HepG2 (cell line): Measurements from ENCODE around the gene PHOSPHO2. TPM values are rescaled to one million over a fixed set of nuclear protein-coding genes. Genes with fewer than 3 reads are reported as not detected.

Experiments used
- EHMT2 ChIP-seq: fragments of 200-600 bp; sonication (generic); IDR thresholded peaks from 2 replicates; pipeline ENCODE4 v1.7.0; 2017; ENCODE audit warnings: antibody characterized with exemption, low read depth, low read length, borderline replicate concordance
- HDAC2 ChIP-seq: sonication (generic); formaldehyde crosslinking; IDR thresholded peaks from 2 replicates; pipeline ENCODE4 v1.4.0; 2020; ENCODE audit warnings: missing genetic modification reagents
- MZF1 ChIP-seq: sonication (generic); formaldehyde crosslinking; IDR thresholded peaks from 2 replicates; pipeline ENCODE4 v1.8.1; 2023; ENCODE audit warnings: mild to moderate bottlenecking, missing genetic modification reagents, borderline replicate concordance
- RNF2 ChIP-seq: fragments of 450-650 bp; conservative IDR thresholded peaks from 2 replicates; pipeline ENCODE4 v1.6.1; 2016; ENCODE audit warnings: low read depth
- SP2 ChIP-seq: sonication (generic); formaldehyde crosslinking; IDR thresholded peaks from 2 replicates; pipeline ENCODE4 v1.5.1; 2020; ENCODE audit warnings: mild to moderate bottlenecking, missing genetic modification reagents
- SRF ChIP-seq: IDR thresholded peaks from 2 replicates; pipeline ENCODE4 v1.6.1; 2011; ENCODE audit warnings: mild to moderate bottlenecking, low read depth, low read length, moderate library complexity
- SRSF1 ChIP-seq: fragments of 200-400 bp; formaldehyde crosslinking; optimal IDR thresholded peaks from 2 replicates; pipeline ENCODE3; 2017; ENCODE audit warnings: mild to moderate bottlenecking, low read depth, low read length, moderate library complexity
- THAP11 ChIP-seq: IDR thresholded peaks from 2 replicates; pipeline ENCODE4 v1.6.1; 2016; ENCODE audit warnings: missing biosample characterization, missing genetic modification reagents
- ZNF337 ChIP-seq: sonication (generic); formaldehyde crosslinking; IDR thresholded peaks from 2 replicates; pipeline ENCODE4 v1.5.1; 2020; ENCODE audit warnings: missing genetic modification reagents, low read depth, mild to moderate bottlenecking, borderline replicate concordance
- ZNF367 ChIP-seq: sonication (generic); formaldehyde crosslinking; IDR thresholded peaks from 2 replicates; pipeline ENCODE4 v1.4.0; 2020; ENCODE audit warnings: missing genetic modification reagents, borderline replicate concordance
- ZNF609 ChIP-seq: sonication (generic); formaldehyde crosslinking; IDR thresholded peaks from 2 replicates; pipeline ENCODE4 v1.4.0; 2020; ENCODE audit warnings: mild to moderate bottlenecking, missing genetic modification reagents, borderline replicate concordance
- ZNF619 ChIP-seq: sonication (generic); formaldehyde crosslinking; IDR thresholded peaks from 2 replicates; pipeline ENCODE4 v1.4.0; 2020; ENCODE audit warnings: mild to moderate bottlenecking, missing genetic modification reagents
- ZNF704 ChIP-seq: sonication (generic); formaldehyde crosslinking; IDR thresholded peaks from 2 replicates; pipeline ENCODE4 v1.8.1; 2023; ENCODE audit warnings: mild to moderate bottlenecking, inconsistent platforms, moderate library complexity, missing genetic modification reagents, borderline replicate concordance
- polyA plus RNA-seq, 8 experiments: library from polyadenylated mRNA; depleted of rRNA in 3 of 8; stranded (reverse) in 7 of 8; unstranded in 1 of 8; fragments of >200 nt; fragmentation: Illumina TruSeq in 4 of 8; extraction: Trizol in 4 of 8; gene quantifications; 2 replicates each; pipeline versions ENCODE4 v1.2.1 to v1.2.3, GENCODE V29; 2011 to 2016; ENCODE audit warnings: low read depth in 4 of 8, missing spikeins in 1 of 8, mixed read lengths in 1 of 8; ENCODE audit not compliant: insufficient read depth in 1 of 8
- total RNA-seq, 5 experiments: library from RNA; depleted of rRNA; stranded (reverse); fragments of >200 nt; fragmentation: Illumina TruSeq; extraction: Trizol; gene quantifications; 2 replicates each; pipeline ENCODE4 v1.2.3, GENCODE V29; 2016; ENCODE audit warnings: low read depth in 1 of 5
- TF ChIP-seq, protein P1 (sequence below): sonication (generic); formaldehyde crosslinking; IDR thresholded peaks from 2 replicates; pipeline ENCODE4 v1.9.0; 2021; ENCODE audit warnings: missing genetic modification reagents, borderline replicate concordance
- TF ChIP-seq, protein P2 (sequence below): sonication (generic); formaldehyde crosslinking; IDR thresholded peaks from 2 replicates; pipeline ENCODE4 v1.4.0; 2020; ENCODE audit warnings: missing genetic modification reagents, borderline replicate concordance
- TF ChIP-seq, protein P3 (sequence below): IDR thresholded peaks from 2 replicates; pipeline ENCODE4 v1.6.1; 2016; ENCODE audit warnings: missing genetic modification reagents, missing compliant biosample characterization

The PHOSPHO2 gene
- total and polyA plus RNA-seq, 2 of the 13 experiments (the other 11 are each of a cell fraction or from before 2014, with no cell fraction given): 6.1 to 11.4 TPM

DNA sequence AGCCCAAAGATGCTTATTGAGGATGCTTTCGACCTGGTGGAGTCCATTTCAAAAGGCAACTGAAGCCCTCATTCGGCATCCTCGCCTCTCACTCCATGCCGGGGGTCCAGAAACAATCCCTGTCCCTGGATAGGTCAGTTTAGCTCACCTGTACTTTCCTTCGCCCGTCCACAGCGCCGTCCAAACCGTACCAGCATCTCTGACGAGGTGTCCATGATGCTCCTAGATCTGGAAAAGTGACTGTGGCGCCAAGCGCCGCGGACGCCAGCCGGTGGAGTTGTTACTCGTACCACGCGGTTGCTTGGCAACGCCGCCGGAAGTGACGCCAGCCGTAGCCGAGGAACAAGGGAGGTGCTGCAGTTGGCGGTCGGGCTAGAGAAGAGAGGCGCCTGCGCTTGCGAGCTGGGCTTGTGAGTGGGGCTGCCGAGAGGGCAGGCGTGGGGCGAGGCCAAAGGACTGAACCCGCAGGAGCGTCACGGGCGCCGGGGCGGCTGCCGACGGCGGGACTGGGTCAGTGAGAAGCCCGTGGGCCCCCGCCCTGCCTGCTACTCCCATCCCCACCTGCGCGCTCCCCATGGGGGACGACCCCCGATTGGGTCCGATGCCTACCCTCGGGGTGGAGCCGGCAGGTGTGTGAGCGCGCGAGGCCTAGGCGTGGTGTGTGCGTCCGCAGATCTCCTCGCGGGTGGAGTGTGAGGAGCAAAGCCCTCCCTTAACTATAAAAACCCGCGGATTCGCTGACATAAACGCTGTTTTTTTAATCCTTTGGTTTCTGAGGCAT, at the start of gene PHOSPHO2, which contains the start of gene CFAP210 (continued):
- TF ChIP-seq, protein P1, sequence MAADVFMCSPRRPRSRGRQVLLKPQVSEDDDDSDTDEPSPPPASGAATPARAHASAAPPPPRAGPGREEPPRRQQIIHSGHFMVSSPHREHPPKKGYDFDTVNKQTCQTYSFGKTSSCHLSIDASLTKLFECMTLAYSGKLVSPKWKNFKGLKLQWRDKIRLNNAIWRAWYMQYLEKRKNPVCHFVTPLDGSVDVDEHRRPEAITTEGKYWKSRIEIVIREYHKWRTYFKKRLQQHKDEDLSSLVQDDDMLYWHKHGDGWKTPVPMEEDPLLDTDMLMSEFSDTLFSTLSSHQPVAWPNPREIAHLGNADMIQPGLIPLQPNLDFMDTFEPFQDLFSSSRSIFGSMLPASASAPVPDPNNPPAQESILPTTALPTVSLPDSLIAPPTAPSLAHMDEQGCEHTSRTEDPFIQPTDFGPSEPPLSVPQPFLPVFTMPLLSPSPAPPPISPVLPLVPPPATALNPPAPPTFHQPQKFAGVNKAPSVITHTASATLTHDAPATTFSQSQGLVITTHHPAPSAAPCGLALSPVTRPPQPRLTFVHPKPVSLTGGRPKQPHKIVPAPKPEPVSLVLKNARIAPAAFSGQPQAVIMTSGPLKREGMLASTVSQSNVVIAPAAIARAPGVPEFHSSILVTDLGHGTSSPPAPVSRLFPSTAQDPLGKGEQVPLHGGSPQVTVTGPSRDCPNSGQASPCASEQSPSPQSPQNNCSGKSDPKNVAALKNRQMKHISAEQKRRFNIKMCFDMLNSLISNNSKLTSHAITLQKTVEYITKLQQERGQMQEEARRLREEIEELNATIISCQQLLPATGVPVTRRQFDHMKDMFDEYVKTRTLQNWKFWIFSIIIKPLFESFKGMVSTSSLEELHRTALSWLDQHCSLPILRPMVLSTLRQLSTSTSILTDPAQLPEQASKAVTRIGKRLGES (CRISPR knock-in tag): no peak; the same call in none of the 2 replicates
- TF ChIP-seq RNF2 (no peak; the same call in none of the 2 replicates), EHMT2 (no peak; the same call in 1 of the 2 replicates), MZF1 (CRISPR knock-in tag) (peak; percentile 94; the same call in 1 of the 2 replicates), ZNF619 (CRISPR knock-in tag) (peak; percentile 92; the same call in 1 of the 2 replicates), THAP11 (CRISPR knock-in tag) (peak; percentile 88), SP2 (CRISPR knock-in tag) (peak; percentile 51; the same call in 1 of the 2 replicates), HDAC2 (peak; percentile 77), SRF (no peak), ZNF704 (peak; percentile 77; the same call in 1 of the 2 replicates), ZNF609 (CRISPR knock-in tag) (peak; percentile 34; the same call in 1 of the 2 replicates), SRSF1 (peak; percentile 78), ZNF337 (CRISPR knock-in tag) (peak; percentile 94; the same call in 1 of the 2 replicates), ZNF367 (0 out of 2 replicates have a peak, but pooled peaks have one; percentile 65)
- TF ChIP-seq, protein P2, sequence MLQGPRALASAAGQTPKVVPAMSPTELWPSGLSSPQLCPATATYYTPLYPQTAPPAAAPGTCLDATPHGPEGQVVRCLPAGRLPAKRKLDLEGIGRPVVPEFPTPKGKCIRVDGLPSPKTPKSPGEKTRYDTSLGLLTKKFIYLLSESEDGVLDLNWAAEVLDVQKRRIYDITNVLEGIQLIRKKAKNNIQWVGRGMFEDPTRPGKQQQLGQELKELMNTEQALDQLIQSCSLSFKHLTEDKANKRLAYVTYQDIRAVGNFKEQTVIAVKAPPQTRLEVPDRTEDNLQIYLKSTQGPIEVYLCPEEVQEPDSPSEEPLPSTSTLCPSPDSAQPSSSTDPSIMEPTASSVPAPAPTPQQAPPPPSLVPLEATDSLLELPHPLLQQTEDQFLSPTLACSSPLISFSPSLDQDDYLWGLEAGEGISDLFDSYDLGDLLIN (CRISPR knock-in tag): 0 out of 2 replicates have a peak, but pooled peaks have one; percentile 79
- TF ChIP-seq, protein P3, sequence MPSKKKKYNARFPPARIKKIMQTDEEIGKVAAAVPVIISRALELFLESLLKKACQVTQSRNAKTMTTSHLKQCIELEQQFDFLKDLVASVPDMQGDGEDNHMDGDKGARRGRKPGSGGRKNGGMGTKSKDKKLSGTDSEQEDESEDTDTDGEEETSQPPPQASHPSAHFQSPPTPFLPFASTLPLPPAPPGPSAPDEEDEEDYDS: peak; percentile 77; the same call in 1 of the 2 replicates
